Karpas-422 (cell line): ENCODE data around the gene GRID2. TPM values are rescaled to one million over a fixed set of nuclear protein-coding genes. Genes with fewer than 3 reads are reported as not detected.

ENCODE experiments used
- DNase-seq: peaks from one replicate; pipeline ENCODE4 v3.0.0-alpha.2; 2015
- H2AFZ ChIP-seq: fragments of 200-600 bp; sonication (generic); 2 replicates; pipeline ENCODE4 v1.6.1; 2014; ENCODE audit warnings: antibody characterized with exemption, low read length, mixed read lengths
- H3K27ac ChIP-seq: fragments of 200-600 bp; sonication (generic); 2 replicates; pipeline ENCODE4 v1.5.1; 2014; ENCODE audit warnings: mild to moderate bottlenecking, low read length, moderate library complexity
- H3K27me3 ChIP-seq: fragments of 200-600 bp; sonication (generic); 2 replicates; pipeline ENCODE4 v1.6.1; 2014; ENCODE audit warnings: low read length, mixed read lengths
- H3K36me3 ChIP-seq: fragments of 200-600 bp; sonication (generic); 2 replicates; pipeline ENCODE4 v1.6.1; 2014; ENCODE audit warnings: low read length, mixed read lengths; ENCODE audit not compliant: insufficient read depth
- H3K4me1 ChIP-seq: fragments of 200-600 bp; sonication (generic); 2 replicates; pipeline ENCODE4 v1.6.1; 2014; ENCODE audit warnings: mild to moderate bottlenecking, low read length, mixed read lengths
- H3K4me2 ChIP-seq: fragments of 200-600 bp; sonication (generic); 2 replicates; pipeline ENCODE4 v1.6.1; 2014; ENCODE audit warnings: low read length, low read depth, mild to moderate bottlenecking; ENCODE audit not compliant: poor library complexity, severe bottlenecking
- H3K4me3 ChIP-seq: fragments of 200-600 bp; sonication (generic); 2 replicates; pipeline ENCODE4 v1.5.1; 2014; ENCODE audit warnings: mild to moderate bottlenecking, antibody characterized with exemption, low read length, mixed read lengths
- H3K79me2 ChIP-seq: fragments of 200-600 bp; sonication (generic); 2 replicates; pipeline ENCODE4 v1.6.1; 2014; ENCODE audit warnings: mild to moderate bottlenecking, low read length, mixed read lengths
- H3K9ac ChIP-seq: fragments of 200-600 bp; sonication (generic); 2 replicates; pipeline ENCODE4 v1.6.0; 2014; ENCODE audit warnings: low read length
- H3K9me2 ChIP-seq: fragments of 200-600 bp; sonication (generic), shearing (Covaris generic); replicated peaks from 2 replicates; pipeline ENCODE4 v1.6.0; 2014; ENCODE audit warnings: mild to moderate bottlenecking, low read length, moderate library complexity; ENCODE audit not compliant: insufficient read depth
- H3K9me3 ChIP-seq: fragments of 300-700, 200-600 bp; sonication (generic); 2 replicates; pipeline ENCODE4 v1.6.1; 2014; ENCODE audit warnings: low read length, mixed read lengths
- H4K20me1 ChIP-seq: fragments of 200-600 bp; sonication (generic); 2 replicates; pipeline ENCODE4 v1.6.1; 2014; ENCODE audit warnings: mild to moderate bottlenecking, antibody characterized with exemption, low read length, low read depth; ENCODE audit not compliant: insufficient read depth
- total RNA-seq: library from RNA; depleted of rRNA; stranded (reverse); fragments of >200 nt; shearing (Covaris generic); gene quantifications from 2 replicates; pipeline ENCODE4 v1.2.3, GENCODE V29; 2014; ENCODE audit warnings: low replicate concordance

GRID2 gene
- total RNA-seq, 1 experiment from 2014 or later: not detected

DNA sequence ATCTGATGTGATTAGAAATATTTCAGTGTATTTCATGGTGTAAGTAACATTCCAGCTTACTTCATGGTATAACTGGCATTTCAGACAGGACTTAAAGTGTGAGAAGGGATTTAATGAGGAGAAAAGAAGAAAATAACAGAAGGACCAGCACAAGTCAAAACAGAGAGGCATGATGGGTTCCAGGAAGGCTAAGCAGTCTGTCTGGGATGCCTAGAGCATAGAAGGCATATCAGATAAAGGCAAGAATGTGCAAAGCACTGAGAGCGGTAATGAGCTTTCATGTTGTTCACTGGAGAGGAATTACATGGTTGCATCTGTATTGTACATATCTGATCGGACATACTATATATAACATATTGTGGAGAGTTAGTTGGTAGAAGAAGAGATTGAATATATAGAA lies 54.2 kb downstream of the GRID2 start:
- Histone ChIP-seq H3K79me2 (no peaks in the 10 kb centered on the region), H2AFZ (no peak overlapping the region), H3K9me2 (no peaks in the 10 kb centered on the region), H4K20me1 (no peaks in the 10 kb centered on the region), H3K9me3 (peaks cover 19% of the 10 kb centered on the region; the same call in 1 of the 2 replicates), H3K27me3 (no peaks in the 10 kb centered on the region), H3K4me2 (no peak overlapping the region), H3K27ac (no peak overlapping the region), H3K4me1 (no peaks in the 10 kb centered on the region), H3K4me3 (no peak overlapping the region), H3K9ac (no peak overlapping the region), H3K36me3 (no peaks in the 10 kb centered on the region)
- no peak for DNase-seq

DNA sequence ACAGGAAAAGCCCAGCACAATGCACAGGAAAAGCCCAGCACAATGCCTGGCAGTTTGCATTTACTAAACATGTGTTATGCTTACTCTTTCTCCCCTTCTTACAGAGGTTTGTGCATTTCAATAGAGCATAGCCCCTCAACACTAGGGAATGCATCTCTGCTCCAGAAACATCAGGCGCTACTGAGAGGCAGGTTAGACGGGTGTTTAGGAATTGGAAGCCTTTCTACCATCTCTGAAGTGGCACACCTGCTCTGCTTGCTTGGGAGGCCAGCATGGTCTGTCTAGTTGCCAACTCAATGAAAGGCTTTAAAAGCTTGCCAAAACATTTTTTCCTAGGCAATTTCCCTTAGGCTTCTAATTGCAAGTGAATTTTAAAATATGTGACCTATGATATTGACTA lies 55.7 kb downstream of the GRID2 start:
- no peak overlapping the region for H3K4me3 ChIP-seq
- no peak overlapping the region for H2AFZ ChIP-seq
- H3K9ac ChIP-seq: no peak overlapping the region
- H3K79me2 ChIP-seq: no peaks in the 10 kb centered on the region
- no peaks in the 10 kb centered on the region for H3K4me1 ChIP-seq
- H3K9me3 ChIP-seq: peaks cover 18% of the 10 kb centered on the region; the same call in 1 of the 2 replicates
- no peak for DNase-seq
- H3K4me2 ChIP-seq: no peak overlapping the region
- H3K27me3 ChIP-seq: no peaks in the 10 kb centered on the region
- no peaks in the 10 kb centered on the region for H4K20me1 ChIP-seq
- H3K9me2 ChIP-seq: no peaks in the 10 kb centered on the region
- H3K27ac ChIP-seq: no peak overlapping the region
- H3K36me3 ChIP-seq: no peaks in the 10 kb centered on the region

DNA sequence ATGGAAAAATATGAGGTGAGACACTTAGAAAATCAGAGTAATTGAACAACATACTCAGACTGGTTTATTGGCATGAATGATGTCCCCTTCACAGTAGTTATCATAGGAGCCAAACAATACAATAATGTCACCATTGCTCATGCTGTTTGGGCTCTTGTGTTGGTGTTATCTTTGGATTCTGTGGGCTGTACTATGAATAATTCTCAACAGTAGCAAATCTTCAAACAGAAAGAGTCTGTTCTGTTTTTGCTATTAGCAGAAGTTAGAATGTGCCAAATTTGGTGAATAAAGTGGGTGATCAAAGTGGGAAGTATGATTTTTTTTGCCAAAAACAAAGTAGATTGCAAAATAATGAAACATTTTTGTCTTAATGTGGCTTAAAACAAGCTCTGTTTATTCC lies 58.3 kb downstream of the GRID2 start:
- Histone ChIP-seq H3K4me3 (no peak overlapping the region), H3K9ac (no peak overlapping the region), H3K27ac (no peak overlapping the region), H3K9me2 (no peaks in the 10 kb centered on the region), H4K20me1 (no peaks in the 10 kb centered on the region), H3K9me3 (peaks cover 15% of the 10 kb centered on the region; the same call in 1 of the 2 replicates), H3K4me2 (no peak overlapping the region), H3K36me3 (no peaks in the 10 kb centered on the region), H3K4me1 (no peaks in the 10 kb centered on the region), H2AFZ (no peak overlapping the region), H3K27me3 (no peaks in the 10 kb centered on the region), H3K79me2 (no peaks in the 10 kb centered on the region)
- DNase-seq: no peak

- Histone ChIP-seq H3K27ac (no peak overlapping the region), H3K9me3 (peaks cover 21% of the 10 kb centered on the region; the same call in 1 of the 2 replicates), H3K79me2 (no peaks in the 10 kb centered on the region), H2AFZ (no peak overlapping the region), H3K36me3 (no peaks in the 10 kb centered on the region), H3K9me2 (no peaks in the 10 kb centered on the region), H4K20me1 (no peaks in the 10 kb centered on the region), H3K4me3 (no peak overlapping the region), H3K9ac (no peak overlapping the region), H3K27me3 (no peaks in the 10 kb centered on the region), H3K4me2 (no peak overlapping the region), H3K4me1 (no peaks in the 10 kb centered on the region)
- no peak for DNase-seq
Observed at GRCh38 chr4:92368653-92369052, 64.9 kb downstream of the GRID2 start.

- Histone ChIP-seq H3K79me2 (no peaks in the 10 kb centered on the region), H3K36me3 (no peaks in the 10 kb centered on the region), H3K27me3 (no peaks in the 10 kb centered on the region), H4K20me1 (no peaks in the 10 kb centered on the region), H2AFZ (no peak overlapping the region), H3K27ac (no peak overlapping the region), H3K9me3 (no peaks in the 10 kb centered on the region; the same call in 1 of the 2 replicates), H3K4me1 (no peaks in the 10 kb centered on the region), H3K9ac (no peak overlapping the region), H3K9me2 (no peaks in the 10 kb centered on the region), H3K4me2 (no peak overlapping the region), H3K4me3 (no peak overlapping the region)
- DNase-seq: no peak
Observed at GRCh38 chr4:92381616-92382015, 77.8 kb downstream of the GRID2 start.

- no peak for DNase-seq
- Histone ChIP-seq H3K79me2 (no peaks in the 10 kb centered on the region), H3K27ac (no peak overlapping the region), H3K9me3 (no peaks in the 10 kb centered on the region; the same call in 1 of the 2 replicates), H3K4me3 (no peak overlapping the region), H3K9me2 (no peaks in the 10 kb centered on the region), H4K20me1 (no peaks in the 10 kb centered on the region), H3K4me1 (no peaks in the 10 kb centered on the region), H3K36me3 (no peaks in the 10 kb centered on the region), H3K27me3 (no peaks in the 10 kb centered on the region), H2AFZ (no peak overlapping the region), H3K9ac (no peak overlapping the region), H3K4me2 (no peak overlapping the region)
Observed at GRCh38 chr4:92382128-92382527, 78.4 kb downstream of the GRID2 start.

- Histone ChIP-seq H3K4me1 (no peaks in the 10 kb centered on the region), H3K9me3 (peaks cover 9% of the 10 kb centered on the region), H3K79me2 (no peaks in the 10 kb centered on the region), H4K20me1 (no peaks in the 10 kb centered on the region), H3K4me2 (no peak overlapping the region), H3K4me3 (no peak overlapping the region), H3K27me3 (no peaks in the 10 kb centered on the region), H3K9me2 (no peaks in the 10 kb centered on the region), H3K36me3 (no peaks in the 10 kb centered on the region), H3K27ac (no peak overlapping the region), H2AFZ (no peak overlapping the region), H3K9ac (no peak overlapping the region)
- peak; percentile 68 for DNase-seq
Observed at GRCh38 chr4:92387459-92388069, 83.8 kb downstream of the GRID2 start.

GRCh38 chr4:92399032-92399431 lies 95.3 kb downstream of the GRID2 start:
- H3K27me3 ChIP-seq: no peaks in the 10 kb centered on the region
- no peak overlapping the region for H3K9ac ChIP-seq
- no peak overlapping the region for H3K27ac ChIP-seq
- no peaks in the 10 kb centered on the region for H3K79me2 ChIP-seq
- no peak overlapping the region for H2AFZ ChIP-seq
- no peak for DNase-seq
- H3K4me2 ChIP-seq: no peak overlapping the region
- H3K4me3 ChIP-seq: no peak overlapping the region
- H3K36me3 ChIP-seq: no peaks in the 10 kb centered on the region
- no peaks in the 10 kb centered on the region for H3K4me1 ChIP-seq
- H3K9me3 ChIP-seq: peaks cover 13% of the 10 kb centered on the region
- H3K9me2 ChIP-seq: no peaks in the 10 kb centered on the region
- no peaks in the 10 kb centered on the region for H4K20me1 ChIP-seq
